ENCODE data around the gene CCDC9B. TPM values are rescaled to one million over a fixed set of nuclear protein-coding genes. Genes with fewer than 3 reads are reported as not detected.

The CCDC9B gene
- total and polyA plus RNA-seq, 2 experiments from 2014 or later = 19.6 to 33.1 TPM

GRCh38 chr15:40285151-40285550 is 55.6 kb downstream of the CCDC9B start:
- H3K79me2 ChIP-seq (ENCODE audit: insufficient read depth) = no peaks in the 10 kb centered on the region
- no peaks in the 10 kb centered on the region for H3K36me3 ChIP-seq (ENCODE audit: low read depth)
- DNase-seq = peak; percentile 52
- H4K20me1 ChIP-seq (ENCODE audit: insufficient read depth) = no peaks in the 10 kb centered on the region
- H3K4me3 ChIP-seq = no peak overlapping the region
- peaks cover 17% of the 10 kb centered on the region for H3K4me1 ChIP-seq (ENCODE audit: insufficient read depth)
- H2AFZ ChIP-seq = no peak overlapping the region
- 35 to 41% methylated on average over 4 of the region's 4 CpGs for WGBS, 2 experiments (ENCODE audit: low coverage in 1 of 2, low lambda C conversion rate in 2 of 2, missing lambda C conversion rate in 2 of 2)
- no peaks in the 10 kb centered on the region for H3K9me3 ChIP-seq (ENCODE audit: low read depth)
- no peaks in the 10 kb centered on the region for H3K9me2 ChIP-seq (ENCODE audit: insufficient read depth)
- no peak overlapping the region for H3K27ac ChIP-seq
- H3K4me2 ChIP-seq (ENCODE audit: unreplicated experiment) = no peak overlapping the region
- H3F3A ChIP-seq (ENCODE audit: insufficient read depth) = peaks cover 14% of the 10 kb centered on the region; the same call in 1 of the 2 replicates
- TF ChIP-seq EZH2 (IDR thresholded peaks at IDR 0.05; ENCODE audit: insufficient read depth, poor library complexity, severe bottlenecking) (no peak), EZH2phosphoT487 (IDR thresholded peaks at IDR 0.05; ENCODE audit: insufficient read depth, low read depth) (no peak)
- H3K27me3 ChIP-seq (replicated peaks; ENCODE audit: insufficient read depth) = peaks cover 32% of the 10 kb centered on the region
- in situ Hi-C loops (cut with MboI) = no loop called here
- no peak overlapping the region for H3K9ac ChIP-seq

- Histone ChIP-seq H3K9ac (no peak overlapping the region), H3K9me3 (ENCODE audit: low read depth) (no peaks in the 10 kb centered on the region), H3K9me2 (ENCODE audit: insufficient read depth) (no peaks in the 10 kb centered on the region), H3K79me2 (ENCODE audit: insufficient read depth) (no peaks in the 10 kb centered on the region), H3K36me3 (ENCODE audit: low read depth) (no peaks in the 10 kb centered on the region), H3F3A (ENCODE audit: insufficient read depth) (peaks cover 14% of the 10 kb centered on the region; the same call in 1 of the 2 replicates), H3K27ac (no peak overlapping the region), H3K4me1 (ENCODE audit: insufficient read depth) (peaks cover 17% of the 10 kb centered on the region), H3K4me3 (no peak overlapping the region), H2AFZ (no peak overlapping the region), H3K27me3 (replicated peaks; ENCODE audit: insufficient read depth) (peaks cover 33% of the 10 kb centered on the region), H3K4me2 (ENCODE audit: unreplicated experiment) (no peak overlapping the region), H4K20me1 (ENCODE audit: insufficient read depth) (no peaks in the 10 kb centered on the region)
- TF ChIP-seq EZH2phosphoT487 (IDR thresholded peaks at IDR 0.05; ENCODE audit: insufficient read depth, low read depth) (no peak), EZH2 (IDR thresholded peaks at IDR 0.05; ENCODE audit: insufficient read depth, poor library complexity, severe bottlenecking) (no peak)
- in situ Hi-C loops (cut with MboI) = no loop called here
- no peak for DNase-seq
- WGBS, 2 experiments (ENCODE audit: low coverage in 1 of 2, low lambda C conversion rate in 2 of 2, missing lambda C conversion rate in 2 of 2) = 46 to 55% methylated on average over 18 to 33 of the region's 33 CpGs
Observed at GRCh38 chr15:40283615-40284300, 57.0 kb downstream of the CCDC9B start.

- DNase-seq = peak; percentile 60
- peaks cover 17% of the 10 kb centered on the region for H3K4me1 ChIP-seq (ENCODE audit: insufficient read depth)
- peak within 1 kb of the TSS; percentile 43 for H3K4me2 ChIP-seq (ENCODE audit: unreplicated experiment)
- TF ChIP-seq EZH2 (IDR thresholded peaks at IDR 0.05; ENCODE audit: insufficient read depth, poor library complexity, severe bottlenecking) = peak; percentile 74
- TF ChIP-seq EZH2phosphoT487 (IDR thresholded peaks at IDR 0.05; ENCODE audit: insufficient read depth, low read depth) = peak; percentile 39; the same call in 1 of the 2 replicates
- H3K9me3 ChIP-seq (ENCODE audit: low read depth) = no peaks in the 10 kb centered on the region
- H3K9me2 ChIP-seq (ENCODE audit: insufficient read depth) = no peaks in the 10 kb centered on the region
- WGBS, 2 experiments (ENCODE audit: low coverage in 1 of 2, low lambda C conversion rate in 2 of 2, missing lambda C conversion rate in 2 of 2) = 7 to 10% methylated on average over 38 to 70 of the region's 76 CpGs
- peak within 1 kb of the TSS; percentile 72 for H2AFZ ChIP-seq
- H3K27ac ChIP-seq = no peak within 1 kb of the TSS
- in situ Hi-C loops (cut with MboI) = no loop called here
- no peaks in the 10 kb centered on the region for H3K79me2 ChIP-seq (ENCODE audit: insufficient read depth)
- H3K36me3 ChIP-seq (ENCODE audit: low read depth) = no peaks in the 10 kb centered on the region
- H3F3A ChIP-seq (ENCODE audit: insufficient read depth) = peaks cover 14% of the 10 kb centered on the region; the same call in 1 of the 2 replicates
- peaks cover 33% of the 10 kb centered on the region for H3K27me3 ChIP-seq (replicated peaks; ENCODE audit: insufficient read depth)
- peak within 1 kb of the TSS; percentile 58 for H3K4me3 ChIP-seq
- no peak within 1 kb of the TSS for H3K9ac ChIP-seq
- H4K20me1 ChIP-seq (ENCODE audit: insufficient read depth) = no peaks in the 10 kb centered on the region
Observed at GRCh38 chr15:40282869-40283614, 57.7 kb downstream of the CCDC9B start, which contains the start of gene ANKRD63. Gene ANKRD63, minus strand, starts transcription at chr15:40283064. Its CDS starts 478 bp downstream, at chr15:40282586.

GRCh38 chr15:40282147-40282868 is 58.4 kb downstream of the CCDC9B start:
- H3K27me3 ChIP-seq (replicated peaks; ENCODE audit: insufficient read depth) = peaks cover 33% of the 10 kb centered on the region
- 2% methylated on average over 53 to 67 of the region's 92 CpGs for WGBS, 2 experiments (ENCODE audit: low coverage in 1 of 2, low lambda C conversion rate in 2 of 2, missing lambda C conversion rate in 2 of 2)

More at GRCh38 chr15:40282147-40282868, 58.4 kb downstream of the CCDC9B start:
- peak; percentile 48 for DNase-seq
- in situ Hi-C loops (cut with MboI) = no loop called here
- no peaks in the 10 kb centered on the region for H3K36me3 ChIP-seq (ENCODE audit: low read depth)
- H4K20me1 ChIP-seq (ENCODE audit: insufficient read depth) = no peaks in the 10 kb centered on the region
- no peaks in the 10 kb centered on the region for H3K9me3 ChIP-seq (ENCODE audit: low read depth)
- H3F3A ChIP-seq (ENCODE audit: insufficient read depth) = peaks cover 14% of the 10 kb centered on the region; the same call in 1 of the 2 replicates
- H3K27ac ChIP-seq = no peak overlapping the region
- no peaks in the 10 kb centered on the region for H3K9me2 ChIP-seq (ENCODE audit: insufficient read depth)
- peak overlapping the region; percentile 58 for H3K4me3 ChIP-seq
- H3K4me1 ChIP-seq (ENCODE audit: insufficient read depth) = peaks cover 17% of the 10 kb centered on the region
- no peak overlapping the region for H3K9ac ChIP-seq
- TF ChIP-seq EZH2phosphoT487 (IDR thresholded peaks at IDR 0.05; ENCODE audit: insufficient read depth, low read depth) (no peak; the same call in 1 of the 2 replicates), EZH2 (IDR thresholded peaks at IDR 0.05; ENCODE audit: insufficient read depth, poor library complexity, severe bottlenecking) (peak; percentile 89)
- peak overlapping the region; percentile 72 for H2AFZ ChIP-seq
- peak overlapping the region; percentile 43 for H3K4me2 ChIP-seq (ENCODE audit: unreplicated experiment)
- H3K79me2 ChIP-seq (ENCODE audit: insufficient read depth) = no peaks in the 10 kb centered on the region

Data from GM23248 (cell line).